Endothelial cell (in vitro differentiated cells): ENCODE results near the gene HNRNPL. TPM values are rescaled to one million over a fixed set of nuclear protein-coding genes. Genes with fewer than 3 reads are reported as not detected.
"Not testable (repeated sequence)": the region's sequence is repeated elsewhere in the genome, so short reads cannot be mapped to it uniquely, and the experiment has no call there.

Experiments used
- DNase-seq: peaks from one replicate; pipeline ENCODE4 v3.0.0; 2021; ENCODE audit warnings: low spot score
- H3K27ac Mint-ChIP-seq: one replicate; pipeline ENCODE4 v1.8.0; 2021; ENCODE audit warnings: mixed read lengths, inconsistent platforms; ENCODE audit not compliant: unreplicated experiment
- H3K27me3 Mint-ChIP-seq: one replicate; pipeline ENCODE4 v1.8.0; 2021; ENCODE audit warnings: mild to moderate bottlenecking, moderate library complexity, mixed read lengths, inconsistent platforms; ENCODE audit not compliant: unreplicated experiment
- H3K36me3 Mint-ChIP-seq: one replicate; pipeline ENCODE4 v1.8.0; 2021; ENCODE audit warnings: mild to moderate bottlenecking, low read depth, mixed read lengths, inconsistent platforms; ENCODE audit not compliant: unreplicated experiment
- H3K4me1 Mint-ChIP-seq: one replicate; pipeline ENCODE4 v1.8.0; 2021; ENCODE audit warnings: mild to moderate bottlenecking, mixed read lengths, inconsistent platforms; ENCODE audit not compliant: unreplicated experiment
- H3K4me3 Mint-ChIP-seq: one replicate; pipeline ENCODE4 v1.8.0; 2021; ENCODE audit warnings: mild to moderate bottlenecking, mixed read lengths, inconsistent platforms; ENCODE audit not compliant: unreplicated experiment
- H3K9me3 Mint-ChIP-seq: one replicate; pipeline ENCODE4 v1.8.0; 2021; ENCODE audit warnings: mixed read lengths, inconsistent platforms; ENCODE audit not compliant: unreplicated experiment
- CTCF ChIP-seq: fragments of 200-600 bp; sonication (generic); IDR thresholded peaks from one replicate; pipeline ENCODE4 v1.5.0; 2021; ENCODE audit warnings: antibody characterized with exemption; ENCODE audit not compliant: unreplicated experiment
- total RNA-seq: library from RNA; stranded (reverse); fragmentation: NEBNext Ultra II Directional; extraction: Animal tissue kit (Norgen Biotek cat#: 25700); gene quantifications from one replicate; pipeline ENCODE4 v1.2.1, GENCODE V29; 2021; ENCODE audit not compliant: unreplicated experiment

The HNRNPL gene
- total RNA-seq, 1 donor from 2014 or later: 343 TPM

- DNase-seq: no peak
- H3K27ac Mint-ChIP-seq: no peak overlapping the region
- peaks cover 6% of the 10 kb centered on the region for H3K4me1 Mint-ChIP-seq
- no peak overlapping the region for H3K4me3 Mint-ChIP-seq
- peaks cover 4% of the 10 kb centered on the region for H3K36me3 Mint-ChIP-seq
- TF ChIP-seq CTCF: no peak
- H3K27me3 Mint-ChIP-seq: no peaks in the 10 kb centered on the region
- H3K9me3 Mint-ChIP-seq: no peaks in the 10 kb centered on the region
These were observed 53.6 kb downstream of the HNRNPL start for GRCh38 chr19:38796154-38796553.

- Mint-ChIP-seq H3K9me3 (no peaks in the 10 kb centered on the region), H3K27ac (no peak overlapping the region), H3K4me1 (peaks cover 6% of the 10 kb centered on the region), H3K36me3 (peaks cover 4% of the 10 kb centered on the region), H3K4me3 (no peak overlapping the region), H3K27me3 (no peaks in the 10 kb centered on the region)
- TF ChIP-seq CTCF: no peak
- no peak for DNase-seq
These were observed 54.2 kb downstream of the HNRNPL start for GRCh38 chr19:38795549-38795948.

GRCh38 chr19:38793671-38794070 is 56.1 kb downstream of the HNRNPL start:
- H3K4me1 Mint-ChIP-seq: peaks cover 8% of the 10 kb centered on the region
- H3K9me3 Mint-ChIP-seq: no peaks in the 10 kb centered on the region
- DNase-seq: no peak
- H3K27ac Mint-ChIP-seq: peak overlapping the region; percentile 89
- H3K36me3 Mint-ChIP-seq: no peaks in the 10 kb centered on the region
- H3K27me3 Mint-ChIP-seq: peaks cover 1% of the 10 kb centered on the region
- TF ChIP-seq CTCF: no peak
- H3K4me3 Mint-ChIP-seq: no peak overlapping the region

GRCh38 chr19:38793177-38793576 is 56.6 kb downstream of the HNRNPL start:
- H3K4me1 Mint-ChIP-seq: peaks cover 12% of the 10 kb centered on the region
- peaks cover 5% of the 10 kb centered on the region for H3K27me3 Mint-ChIP-seq
- no peaks in the 10 kb centered on the region for H3K9me3 Mint-ChIP-seq
- peak overlapping the region; percentile 11 for H3K4me3 Mint-ChIP-seq
- H3K36me3 Mint-ChIP-seq: no peaks in the 10 kb centered on the region
- no peak for TF ChIP-seq CTCF
- no peak for DNase-seq
- H3K27ac Mint-ChIP-seq: peak overlapping the region; percentile 89

- H3K36me3 Mint-ChIP-seq: no peaks in the 10 kb centered on the region
- peak; percentile 78 for TF ChIP-seq CTCF
- peaks cover 14% of the 10 kb centered on the region for H3K4me1 Mint-ChIP-seq
- H3K4me3 Mint-ChIP-seq: peak overlapping the region; percentile 11
- peaks cover 6% of the 10 kb centered on the region for H3K27me3 Mint-ChIP-seq
- peak; percentile 83 for DNase-seq
- H3K27ac Mint-ChIP-seq: peak overlapping the region; percentile 89
- no peaks in the 10 kb centered on the region for H3K9me3 Mint-ChIP-seq
These were observed 57.3 kb downstream of the HNRNPL start for GRCh38 chr19:38792250-38793111.

- not testable (repeated sequence) for H3K36me3 Mint-ChIP-seq, H3K27ac Mint-ChIP-seq, H3K9me3 Mint-ChIP-seq, H3K4me3 Mint-ChIP-seq, DNase-seq, H3K27me3 Mint-ChIP-seq
- H3K4me1 Mint-ChIP-seq: peaks cover 14% of the 10 kb centered on the region
These were observed 58.2 kb downstream of the HNRNPL start for GRCh38 chr19:38791451-38792064.
